Gastroesophageal sphincter (tissue), 4 donors: ENCODE results near the gene LIPA. TPM values are rescaled to one million over a fixed set of nuclear protein-coding genes. Genes with fewer than 3 reads are reported as not detected.

Source experiments
- ATAC-seq: fragments of 150-250 bp; one replicate; pipeline ENCODE4 v1.9.1; 2016; ENCODE audit warnings: mild to moderate bottlenecking, moderate library complexity
- H3K27ac ChIP-seq, 4 donors: fragments of 200-600 bp; sonication (generic) in 3 of 4; 1 replicate in 3 of 4; 2 replicates in 1 of 4; pipeline ENCODE4 v1.5.1; 2016 to 2019
- H3K27me3 ChIP-seq: fragments of 200-600 bp; sonication (generic); one replicate; pipeline ENCODE4 v1.5.1; 2019
- H3K36me3 ChIP-seq, 2 donors: fragments of 200-600 bp; sonication (generic); one replicate each; pipeline ENCODE4 v1.5.1; 2019; ENCODE audit warnings: control low read depth in 1 of 2
- H3K4me1 ChIP-seq, 3 donors: fragments of 200-600 bp; sonication (generic); 1 replicate in 2 of 3; 2 replicates in 1 of 3; pipeline ENCODE4 v1.5.1; 2016 to 2019; ENCODE audit warnings: control low read depth in 2 of 3
- H3K4me3 ChIP-seq, 2 donors: fragments of 200-600 bp; sonication (generic); one replicate each; pipeline ENCODE4 v1.5.1; 2019; ENCODE audit warnings: mild to moderate bottlenecking in 1 of 2, moderate library complexity in 1 of 2
- H3K9me3 ChIP-seq, 3 donors: fragments of 200-600 bp; sonication (generic); one replicate each; pipeline ENCODE4 v1.5.1; 2017 to 2019; ENCODE audit warnings: control low read depth in 2 of 3
- CTCF ChIP-seq, 4 experiments: fragments of 200-600 bp in 2 of 4; fragments of 450-650 bp in 2 of 4; sonication (generic) in 1 of 4; IDR thresholded peaks; one replicate each; pipeline ENCODE4 v1.5.1; 2017 to 2019; ENCODE audit warnings: antibody characterized with exemption in 4 of 4, mild to moderate bottlenecking in 2 of 4, moderate library complexity in 2 of 4
- EP300 ChIP-seq: sonication (generic); formaldehyde crosslinking; IDR thresholded peaks from one replicate; pipeline ENCODE4 v1.6.1; 2017; ENCODE audit warnings: antibody characterized with exemption, mild to moderate bottlenecking
- POLR2A ChIP-seq, 2 donors: fragments of 450-650 bp; IDR thresholded peaks; one replicate each; pipeline ENCODE4 v1.6.1; 2017; ENCODE audit warnings: antibody characterized with exemption in 2 of 2, mild to moderate bottlenecking in 2 of 2, moderate library complexity in 1 of 2
- POLR2AphosphoS5 ChIP-seq: sonication (generic); formaldehyde crosslinking; IDR thresholded peaks from one replicate; pipeline ENCODE4 v1.6.1; 2017; ENCODE audit warnings: antibody characterized with exemption
- WGBS, 2 donors: methylation state at CpG; one replicate each; pipeline ENCODE4 v1.1.5; 2018; ENCODE audit warnings: low coverage in 1 of 2; 5-methylcytosine and 5-hydroxymethylcytosine counted together
- total RNA-seq, 4 donors: library from RNA; depleted of rRNA; stranded (reverse); fragments of >200 nt; gene quantifications; one replicate each; pipeline ENCODE4 v1.1.0, GENCODE V29; 2016

LIPA gene
- total RNA-seq, 4 donors from 2014 or later, result 15.7 to 46.0 (median 22.3) TPM

GRCh38 chr10:89228962-89229361, 22.6 kb downstream of the LIPA start:
- no peaks in the 10 kb centered on the region for H3K27me3 ChIP-seq
- H3K4me1 ChIP-seq, result no peaks in the 10 kb centered on the region
- H3K4me3 ChIP-seq, result no peak overlapping the region
- H3K9me3 ChIP-seq, result no peaks in the 10 kb centered on the region
- TF ChIP-seq POLR2A (IDR thresholded peaks at IDR 0.05) (no peak), CTCF (IDR thresholded peaks at IDR 0.05) (no peak), POLR2AphosphoS5 (no peak), EP300 (no peak)
- H3K36me3 ChIP-seq, result peaks cover 0 to 58% of the 10 kb centered on the region in 2 donors
- no peak for ATAC-seq
- no peak overlapping the region for H3K27ac ChIP-seq

GRCh38 chr10:89228146-89228545, 23.4 kb downstream of the LIPA start:
- peaks cover 0 to 59% of the 10 kb centered on the region in 2 donors for H3K36me3 ChIP-seq
- H3K9me3 ChIP-seq, result no peaks in the 10 kb centered on the region
- no peak for TF ChIP-seq POLR2AphosphoS5
- TF ChIP-seq CTCF (IDR thresholded peaks at IDR 0.05), result no peak
- ATAC-seq, result no peak
- H3K27ac ChIP-seq, result no peak overlapping the region
- no peaks in the 10 kb centered on the region for H3K27me3 ChIP-seq
- no peaks in the 10 kb centered on the region for H3K4me1 ChIP-seq
- no peak overlapping the region for H3K4me3 ChIP-seq
- 100% methylated on average over 1 to 3 of the region's 3 CpGs for WGBS, 2 donors

- H3K27me3 ChIP-seq, result no peaks in the 10 kb centered on the region
- WGBS, 2 donors, result 71 to 100% methylated on average over 1 of the region's 1 CpG
- no peaks in the 10 kb centered on the region for H3K4me1 ChIP-seq
- TF ChIP-seq EP300 (no peak), POLR2AphosphoS5 (no peak), POLR2A (IDR thresholded peaks at IDR 0.05) (no peak), CTCF (IDR thresholded peaks at IDR 0.05) (no peak)
- peaks cover 0 to 51% of the 10 kb centered on the region in 2 donors for H3K36me3 ChIP-seq
- no peaks in the 10 kb centered on the region for H3K9me3 ChIP-seq
- H3K27ac ChIP-seq, result no peak overlapping the region
- no peak overlapping the region for H3K4me3 ChIP-seq
- ATAC-seq, result no peak
Observed at GRCh38 chr10:89226891-89227290, 24.7 kb downstream of the LIPA start.

DNA sequence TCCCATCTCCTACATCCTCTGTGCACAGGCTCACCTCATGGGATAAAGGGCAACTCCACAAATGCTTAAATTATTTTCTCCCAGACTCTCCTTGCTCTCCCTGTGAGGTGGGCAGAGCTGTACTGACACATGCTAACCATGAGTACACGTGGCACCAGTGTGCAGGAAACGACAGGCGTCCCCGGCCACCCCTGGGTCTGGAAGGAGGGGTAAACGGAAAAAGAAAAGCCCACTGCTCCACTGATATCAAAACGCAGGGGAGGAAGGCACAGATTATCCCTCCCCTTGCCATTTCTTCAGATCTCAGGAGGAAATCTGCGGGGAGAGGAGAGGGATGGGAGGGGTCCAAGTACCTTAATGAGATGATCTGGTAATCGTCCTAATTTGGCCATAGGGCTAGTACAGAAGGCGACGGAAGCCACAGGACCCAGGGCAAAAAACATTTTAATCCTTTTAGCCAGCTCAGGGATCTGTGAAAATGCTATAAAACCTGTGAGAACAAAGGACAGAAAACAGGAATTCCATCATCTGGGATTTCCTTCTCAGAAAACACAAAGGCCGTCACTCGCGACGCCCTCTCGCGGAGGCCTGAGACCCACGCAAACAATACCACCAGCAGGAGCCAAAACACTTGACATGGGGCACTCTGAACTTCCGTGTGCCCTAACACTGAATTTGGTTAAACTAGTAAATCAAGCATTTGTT, 26.7 kb downstream of the LIPA start:
- peak overlapping the region in 3 of 4 donors; percentile 41 to 67 (median 65) for H3K27ac ChIP-seq
- WGBS, 2 donors, result 64 to 72% methylated on average over 4 to 14 of the region's 18 CpGs
- peaks cover 0 to 51% of the 10 kb centered on the region in 2 donors for H3K36me3 ChIP-seq
- peak; percentile 71 for ATAC-seq
- no peak for TF ChIP-seq POLR2A (IDR thresholded peaks at IDR 0.05)
- TF ChIP-seq POLR2AphosphoS5, result peak; percentile 6
- peak in 2 of 4 experiments; percentile 15 to 26 for TF ChIP-seq CTCF (IDR thresholded peaks at IDR 0.05)
- TF ChIP-seq EP300, result no peak
- no peaks in the 10 kb centered on the region for H3K4me1 ChIP-seq
- no peak overlapping the region for H3K4me3 ChIP-seq
- H3K9me3 ChIP-seq, result no peaks in the 10 kb centered on the region
- H3K27me3 ChIP-seq, result no peaks in the 10 kb centered on the region

GRCh38 chr10:89221919-89222318, 29.7 kb downstream of the LIPA start:
- peaks cover 4 to 10% (median 5%) of the 10 kb centered on the region in 3 donors for H3K4me1 ChIP-seq
- no peak overlapping the region for H3K4me3 ChIP-seq
- H3K36me3 ChIP-seq, result peaks cover 0 to 43% of the 10 kb centered on the region in 2 donors
- H3K9me3 ChIP-seq, result no peaks in the 10 kb centered on the region
- H3K27ac ChIP-seq, result no peak overlapping the region
- WGBS, 2 donors, result 65 to 86% methylated on average over 2 of the region's 2 CpGs
- TF ChIP-seq POLR2AphosphoS5 (no peak), EP300 (no peak), POLR2A (IDR thresholded peaks at IDR 0.05) (no peak), CTCF (IDR thresholded peaks at IDR 0.05) (no peak)
- no peak for ATAC-seq
- H3K27me3 ChIP-seq, result no peaks in the 10 kb centered on the region
